HepG2 (cell line): ENCODE data around the gene TOX4. TPM values are rescaled to one million over a fixed set of nuclear protein-coding genes. Genes with fewer than 3 reads are reported as not detected.

Source experiments
- BRD4 ChIP-seq: sonication (generic); formaldehyde crosslinking; IDR thresholded peaks from 2 replicates; pipeline ENCODE4 v1.4.0; 2020; ENCODE audit warnings: missing genetic modification reagents
- CEBPG ChIP-seq: IDR thresholded peaks from 2 replicates; pipeline ENCODE4 v1.6.1; 2016
- CREM ChIP-seq, 2 experiments: sonication (generic) in 1 of 2; formaldehyde crosslinking in 1 of 2; IDR thresholded peaks; 2 replicates each; pipeline versions ENCODE4 v1.4.0 to v1.6.1; 2016 to 2020; ENCODE audit warnings: antibody characterized with exemption in 1 of 2, mild to moderate bottlenecking in 1 of 2, missing genetic modification reagents in 1 of 2
- FOXC1 ChIP-seq: sonication (generic); formaldehyde crosslinking; IDR thresholded peaks from 2 replicates; pipeline ENCODE4 v1.8.0; 2022; ENCODE audit warnings: mild to moderate bottlenecking, missing genetic modification reagents, borderline replicate concordance
- KDM6A ChIP-seq: IDR thresholded peaks from 2 replicates; pipeline ENCODE4 v1.6.1; 2016; ENCODE audit warnings: low read depth
- KMT2A ChIP-seq: sonication (generic); formaldehyde crosslinking; IDR thresholded peaks from 2 replicates; pipeline ENCODE4 v1.4.0; 2020; ENCODE audit warnings: missing genetic modification reagents
- MXD4 ChIP-seq: IDR thresholded peaks from 2 replicates; pipeline ENCODE4 v1.6.1; 2016; ENCODE audit warnings: mild to moderate bottlenecking, missing biosample characterization, missing genetic modification reagents
- NR2F6 ChIP-seq, 2 experiments: IDR thresholded peaks; 2 replicates each; pipeline ENCODE4 v1.6.1; 2016; ENCODE audit warnings: antibody characterized with exemption in 1 of 2, mild to moderate bottlenecking in 1 of 2
- NR3C1 ChIP-seq: sonication (generic); formaldehyde crosslinking; IDR thresholded peaks from 2 replicates; pipeline ENCODE4 v1.4.0; 2020; ENCODE audit warnings: missing genetic modification reagents
- RXRA ChIP-seq: sonication (generic); formaldehyde crosslinking; IDR thresholded peaks from 2 replicates; pipeline ENCODE4 v1.5.1; 2020; ENCODE audit warnings: missing genetic modification reagents
- SP5 ChIP-seq: IDR thresholded peaks from 2 replicates; pipeline ENCODE4 v1.6.1; 2016; ENCODE audit warnings: low read depth, borderline replicate concordance
- TARDBP ChIP-seq: sonication (generic); formaldehyde crosslinking; IDR thresholded peaks from 2 replicates; pipeline ENCODE4 v1.8.0; 2022; ENCODE audit warnings: mild to moderate bottlenecking, missing genetic modification reagents
- THAP11 ChIP-seq: IDR thresholded peaks from 2 replicates; pipeline ENCODE4 v1.6.1; 2016; ENCODE audit warnings: missing biosample characterization, missing genetic modification reagents
- TRIM24 ChIP-seq: sonication (generic); formaldehyde crosslinking; IDR thresholded peaks from 2 replicates; pipeline ENCODE4 v1.8.0; 2022; ENCODE audit warnings: mild to moderate bottlenecking, missing genetic modification reagents
- WIZ ChIP-seq: sonication (generic); formaldehyde crosslinking; IDR thresholded peaks from 2 replicates; pipeline ENCODE4 v1.5.1; 2020; ENCODE audit warnings: mild to moderate bottlenecking, missing genetic modification reagents
- ZFP36L1 ChIP-seq: sonication (generic); formaldehyde crosslinking; IDR thresholded peaks from 2 replicates; pipeline ENCODE4 v1.8.0; 2022; ENCODE audit warnings: mild to moderate bottlenecking, missing genetic modification reagents, moderate library complexity
- ZNF546 ChIP-seq: sonication (generic); formaldehyde crosslinking; conservative IDR thresholded peaks from 2 replicates; pipeline ENCODE4 v1.8.1; 2023; ENCODE audit warnings: mild to moderate bottlenecking, missing genetic modification reagents
- ZNF841 ChIP-seq: sonication (generic); formaldehyde crosslinking; IDR thresholded peaks from 2 replicates; pipeline ENCODE4 v1.8.1; 2023; ENCODE audit warnings: missing genetic modification reagents, borderline replicate concordance
- ZNF850 ChIP-seq: sonication (generic); formaldehyde crosslinking; conservative IDR thresholded peaks from 2 replicates; pipeline ENCODE4 v1.9.0; 2021; ENCODE audit warnings: mild to moderate bottlenecking, missing genetic modification reagents
- polyA plus RNA-seq, 8 experiments: library from polyadenylated mRNA; depleted of rRNA in 3 of 8; stranded (reverse) in 7 of 8; unstranded in 1 of 8; fragments of >200 nt; fragmentation: Illumina TruSeq in 4 of 8; extraction: Trizol in 4 of 8; gene quantifications; 2 replicates each; pipeline versions ENCODE4 v1.2.1 to v1.2.3, GENCODE V29; 2011 to 2016; ENCODE audit warnings: low read depth in 4 of 8, missing spikeins in 1 of 8, mixed read lengths in 1 of 8; ENCODE audit not compliant: insufficient read depth in 1 of 8
- total RNA-seq, 5 experiments: library from RNA; depleted of rRNA; stranded (reverse); fragments of >200 nt; fragmentation: Illumina TruSeq; extraction: Trizol; gene quantifications; 2 replicates each; pipeline ENCODE4 v1.2.3, GENCODE V29; 2016; ENCODE audit warnings: low read depth in 1 of 5
- TF ChIP-seq, protein P1 (sequence below): IDR thresholded peaks from 2 replicates; pipeline ENCODE4 v1.6.1; 2016; ENCODE audit warnings: mild to moderate bottlenecking, missing biosample characterization, missing genetic modification reagents
- TF ChIP-seq, protein P2 (sequence below): sonication (generic); formaldehyde crosslinking; conservative IDR thresholded peaks from 2 replicates; pipeline ENCODE4 v1.4.0; 2020; ENCODE audit warnings: missing genetic modification reagents
- TF ChIP-seq, protein P3 (sequence below): sonication (generic); formaldehyde crosslinking; IDR thresholded peaks from 2 replicates; pipeline ENCODE4 v1.4.0; 2020; ENCODE audit warnings: missing genetic modification reagents, borderline replicate concordance
- TF ChIP-seq, protein P4 (sequence below), 2 experiments: sonication (generic) in 1 of 2; formaldehyde crosslinking in 1 of 2; IDR thresholded peaks; 2 replicates each; pipeline versions ENCODE4 v1.4.0 to v1.6.1; 2018 to 2020; ENCODE audit warnings: missing genetic modification reagents in 2 of 2, borderline replicate concordance in 1 of 2, low read depth in 1 of 2, mild to moderate bottlenecking in 1 of 2, missing biosample characterization in 1 of 2
- TF ChIP-seq, protein P5 (sequence below): sonication (generic); formaldehyde crosslinking; IDR thresholded peaks from 2 replicates; pipeline ENCODE4 v1.5.0; 2020; ENCODE audit warnings: missing genetic modification reagents, mild to moderate bottlenecking, borderline replicate concordance

The TOX4 gene
- total and polyA plus RNA-seq, 2 of the 13 experiments (the other 11 are each of a cell fraction or from before 2014, with no cell fraction given), result 71.8 to 163 TPM

DNA sequence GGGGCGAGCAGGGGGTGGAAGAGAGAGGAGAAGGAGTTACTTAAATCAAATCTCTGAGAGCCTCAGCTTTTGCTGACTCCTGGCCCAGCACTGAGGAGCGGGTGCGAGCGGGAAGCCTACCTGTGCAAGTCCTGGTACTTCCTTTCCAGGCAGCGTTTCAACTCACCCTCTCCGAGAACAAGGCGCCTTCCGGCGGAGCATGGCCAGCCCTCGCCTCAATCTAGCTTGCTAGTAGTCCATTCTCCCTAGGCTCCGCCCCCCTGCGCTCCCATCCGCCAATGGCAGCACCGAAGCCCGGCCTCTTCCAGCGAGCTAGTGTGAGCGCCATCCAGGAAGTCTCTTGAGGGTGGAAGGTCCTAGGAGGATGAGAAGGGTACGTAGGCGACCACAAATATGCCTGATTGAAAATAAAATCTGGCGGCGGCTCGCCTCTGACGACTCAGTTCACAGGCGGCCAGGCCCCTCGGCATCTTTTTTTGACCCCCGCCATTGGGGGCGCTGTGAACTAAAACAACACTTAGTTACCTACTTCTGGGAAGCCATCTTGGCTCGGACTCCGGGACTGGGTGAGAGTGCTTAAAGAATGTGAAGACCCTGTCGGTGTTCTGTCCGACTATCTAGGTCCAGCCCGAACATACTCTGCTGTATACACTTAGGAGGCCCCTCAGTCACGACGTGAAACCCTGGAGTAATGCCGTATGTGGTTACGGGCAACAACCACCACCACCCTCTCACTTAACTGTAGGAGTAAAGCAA, 20.9 kb upstream of the TOX4 start, which contains the start of gene CHD8 (continued):
- TF ChIP-seq, protein P1, sequence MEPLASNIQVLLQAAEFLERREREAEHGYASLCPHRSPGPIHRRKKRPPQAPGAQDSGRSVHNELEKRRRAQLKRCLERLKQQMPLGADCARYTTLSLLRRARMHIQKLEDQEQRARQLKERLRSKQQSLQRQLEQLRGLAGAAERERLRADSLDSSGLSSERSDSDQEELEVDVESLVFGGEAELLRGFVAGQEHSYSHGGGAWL, result peak; percentile 45; the same call in 1 of the 2 replicates
- peak; percentile 53; the same call in 1 of the 2 replicates for TF ChIP-seq NR2F6 (IDR thresholded peaks at IDR 0.05)
- TF ChIP-seq NR2F6 (CRISPR knock-in tag; IDR thresholded peaks at IDR 0.05), result no peak; the same call in none of the 2 replicates
- TF ChIP-seq FOXC1 (CRISPR knock-in tag), result peak; percentile 87
- TF ChIP-seq CREM (IDR thresholded peaks at IDR 0.05), result peak; percentile 96
- no peak for TF ChIP-seq CREM (CRISPR knock-in tag; IDR thresholded peaks at IDR 0.05)
- TF ChIP-seq, protein P2, sequence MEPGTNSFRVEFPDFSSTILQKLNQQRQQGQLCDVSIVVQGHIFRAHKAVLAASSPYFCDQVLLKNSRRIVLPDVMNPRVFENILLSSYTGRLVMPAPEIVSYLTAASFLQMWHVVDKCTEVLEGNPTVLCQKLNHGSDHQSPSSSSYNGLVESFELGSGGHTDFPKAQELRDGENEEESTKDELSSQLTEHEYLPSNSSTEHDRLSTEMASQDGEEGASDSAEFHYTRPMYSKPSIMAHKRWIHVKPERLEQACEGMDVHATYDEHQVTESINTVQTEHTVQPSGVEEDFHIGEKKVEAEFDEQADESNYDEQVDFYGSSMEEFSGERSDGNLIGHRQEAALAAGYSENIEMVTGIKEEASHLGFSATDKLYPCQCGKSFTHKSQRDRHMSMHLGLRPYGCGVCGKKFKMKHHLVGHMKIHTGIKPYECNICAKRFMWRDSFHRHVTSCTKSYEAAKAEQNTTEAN (CRISPR knock-in tag), result no peak; the same call in 1 of the 2 replicates
- TF ChIP-seq, protein P3, sequence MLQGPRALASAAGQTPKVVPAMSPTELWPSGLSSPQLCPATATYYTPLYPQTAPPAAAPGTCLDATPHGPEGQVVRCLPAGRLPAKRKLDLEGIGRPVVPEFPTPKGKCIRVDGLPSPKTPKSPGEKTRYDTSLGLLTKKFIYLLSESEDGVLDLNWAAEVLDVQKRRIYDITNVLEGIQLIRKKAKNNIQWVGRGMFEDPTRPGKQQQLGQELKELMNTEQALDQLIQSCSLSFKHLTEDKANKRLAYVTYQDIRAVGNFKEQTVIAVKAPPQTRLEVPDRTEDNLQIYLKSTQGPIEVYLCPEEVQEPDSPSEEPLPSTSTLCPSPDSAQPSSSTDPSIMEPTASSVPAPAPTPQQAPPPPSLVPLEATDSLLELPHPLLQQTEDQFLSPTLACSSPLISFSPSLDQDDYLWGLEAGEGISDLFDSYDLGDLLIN, result peak; percentile 75; the same call in 1 of the 2 replicates
- no peak; the same call in 1 of the 2 replicates for TF ChIP-seq WIZ (CRISPR knock-in tag)
- peak; percentile 97 for TF ChIP-seq THAP11 (CRISPR knock-in tag)
- no peak for TF ChIP-seq TRIM24 (CRISPR knock-in tag)
- no peak for TF ChIP-seq ZNF546
- TF ChIP-seq ZFP36L1 (CRISPR knock-in tag), result peak; percentile 83; the same call in 1 of the 2 replicates
- TF ChIP-seq BRD4 (CRISPR knock-in tag), result 0 out of 2 replicates have a peak, but pooled peaks have one; percentile 88
- peak; percentile 40; the same call in 1 of the 2 replicates for TF ChIP-seq CEBPG
- TF ChIP-seq SP5 (CRISPR knock-in tag), result peak; percentile 75
- peak; percentile 91 for TF ChIP-seq MXD4 (CRISPR knock-in tag)
- peak; percentile 76 for TF ChIP-seq RXRA (CRISPR knock-in tag)
- no peak for TF ChIP-seq NR3C1 (CRISPR knock-in tag)
- no peak for TF ChIP-seq ZNF841 (CRISPR knock-in tag)
- TF ChIP-seq KDM6A (CRISPR knock-in tag), result no peak
- TF ChIP-seq KMT2A (CRISPR knock-in tag), result peak; percentile 98
- peak; percentile 96 for TF ChIP-seq TARDBP (CRISPR knock-in tag)
- TF ChIP-seq ZNF850, result peak; percentile 68; the same call in 1 of the 2 replicates
- TF ChIP-seq, protein P4, sequence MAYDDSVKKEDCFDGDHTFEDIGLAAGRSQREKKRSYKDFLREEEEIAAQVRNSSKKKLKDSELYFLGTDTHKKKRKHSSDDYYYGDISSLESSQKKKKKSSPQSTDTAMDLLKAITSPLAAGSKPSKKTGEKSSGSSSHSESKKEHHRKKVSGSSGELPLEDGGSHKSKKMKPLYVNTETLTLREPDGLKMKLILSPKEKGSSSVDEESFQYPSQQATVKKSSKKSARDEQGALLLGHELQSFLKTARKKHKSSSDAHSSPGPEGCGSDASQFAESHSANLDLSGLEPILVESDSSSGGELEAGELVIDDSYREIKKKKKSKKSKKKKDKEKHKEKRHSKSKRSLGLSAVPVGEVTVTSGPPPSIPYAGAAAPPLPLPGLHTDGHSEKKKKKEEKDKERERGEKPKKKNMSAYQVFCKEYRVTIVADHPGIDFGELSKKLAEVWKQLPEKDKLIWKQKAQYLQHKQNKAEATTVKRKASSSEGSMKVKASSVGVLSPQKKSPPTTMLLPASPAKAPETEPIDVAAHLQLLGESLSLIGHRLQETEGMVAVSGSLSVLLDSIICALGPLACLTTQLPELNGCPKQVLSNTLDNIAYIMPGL (CRISPR knock-in tag; IDR thresholded peaks at IDR 0.05; ENCODE audit: borderline replicate concordance in 1 of 2, low read depth in 1 of 2), result peak; percentile 99
- TF ChIP-seq, protein P5, sequence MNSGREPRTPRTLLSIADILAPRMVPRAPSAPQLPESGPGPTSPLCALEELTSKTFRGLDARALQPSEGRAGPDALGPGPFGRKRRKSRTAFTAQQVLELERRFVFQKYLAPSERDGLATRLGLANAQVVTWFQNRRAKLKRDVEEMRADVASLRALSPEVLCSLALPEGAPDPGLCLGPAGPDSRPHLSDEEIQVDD (CRISPR knock-in tag), result no peak; the same call in 1 of the 2 replicates
